Hematopoietic multipotent progenitor cell treated with erythropoietin and hydrocortisone succinate and interleukin-3 and kit ligand, for 8 days (in vitro differentiated cells): ENCODE results near the gene PLCH2.
"Not testable (repeated sequence)": the region's sequence is repeated elsewhere in the genome, so short reads cannot be mapped to it uniquely, and the experiment has no call there.

Experiments
- DNase-seq: peaks from one replicate; pipeline ENCODE4 v3.0.0-alpha.2; 2015

PLCH2 gene

GRCh38 chr1:2443277-2444137, 32.6 kb upstream of the PLCH2 start:
- DNase-seq = no peak

GRCh38 chr1:2444138-2444591, 31.9 kb upstream of the PLCH2 start:
- no peak for DNase-seq

GRCh38 chr1:2445162-2445822, 30.8 kb upstream of the PLCH2 start:
- DNase-seq = no peak

GRCh38 chr1:2445823-2446215, 30.3 kb upstream of the PLCH2 start:
- DNase-seq = no peak

- DNase-seq = no peak
These were observed 29.7 kb upstream of the PLCH2 start for GRCh38 chr1:2446394-2446793.

GRCh38 chr1:2446861-2447260, 29.2 kb upstream of the PLCH2 start:
- no peak for DNase-seq

- no peak for DNase-seq
These were observed 28.6 kb upstream of the PLCH2 start for GRCh38 chr1:2447276-2448097.

- no peak for DNase-seq
These were observed 28.0 kb upstream of the PLCH2 start for GRCh38 chr1:2448098-2448445.

GRCh38 chr1:2449636-2450454, 26.2 kb upstream of the PLCH2 start:
- DNase-seq = no peak

GRCh38 chr1:2451741-2452140, 24.3 kb upstream of the PLCH2 start:
- DNase-seq = no peak

GRCh38 chr1:2452201-2452931, 23.7 kb upstream of the PLCH2 start:
- no peak for DNase-seq

GRCh38 chr1:2452932-2453315, 23.2 kb upstream of the PLCH2 start:
- DNase-seq = no peak

- no peak for DNase-seq
These were observed 21.9 kb upstream of the PLCH2 start for GRCh38 chr1:2454227-2454626.

- DNase-seq = no peak
These were observed 20.3 kb upstream of the PLCH2 start for GRCh38 chr1:2455757-2456156.

GRCh38 chr1:2457444-2457843, 18.6 kb upstream of the PLCH2 start:
- DNase-seq = no peak

GRCh38 chr1:2458687-2459086, 17.4 kb upstream of the PLCH2 start:
- no peak for DNase-seq

- not testable (repeated sequence) for DNase-seq
These were observed 16.9 kb upstream of the PLCH2 start for GRCh38 chr1:2459102-2459753.

GRCh38 chr1:2459757-2460156, 16.3 kb upstream of the PLCH2 start:
- no peak for DNase-seq

- no peak for DNase-seq
These were observed 15.9 kb upstream of the PLCH2 start for GRCh38 chr1:2460203-2460602.

GRCh38 chr1:2460996-2461751, 14.9 kb upstream of the PLCH2 start:
- DNase-seq = no peak

- no peak for DNase-seq
These were observed 13.3 kb upstream of the PLCH2 start for GRCh38 chr1:2462819-2463218.
